ENCODE measurements around the gene TBCE.

DNA sequence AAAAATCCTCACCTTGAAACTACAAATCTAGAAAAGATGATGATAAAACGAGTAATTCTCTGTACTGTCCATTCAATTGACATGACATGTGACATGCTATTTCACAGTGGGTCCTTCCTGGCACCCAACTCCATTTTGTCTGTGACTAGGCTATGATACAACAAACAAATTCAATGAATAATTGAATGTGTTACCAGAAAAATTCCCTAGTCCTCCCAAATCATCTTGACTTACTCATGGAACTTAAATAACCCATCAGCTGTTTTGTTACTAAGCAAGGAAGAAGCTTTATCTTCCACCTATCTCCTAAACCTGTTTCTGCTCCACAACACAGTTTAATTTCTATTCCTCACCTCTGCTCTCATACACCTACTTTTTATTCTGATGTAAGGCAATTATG, 106.6 kb downstream of the TBCE start:
- TF ChIP-seq POLR2AphosphoS5 (IDR thresholded peaks at IDR 0.05; ENCODE audit: low read depth, low read length), result no peak
- no peak for TF ChIP-seq TAF1 (IDR thresholded peaks at IDR 0.05; ENCODE audit: low read depth, low read length)
- no peak for TF ChIP-seq POLR2A (IDR thresholded peaks at IDR 0.05; ENCODE audit: low read depth, low read length)
- TF ChIP-seq SPI1 (IDR thresholded peaks at IDR 0.05; ENCODE audit: low read depth, low read length), result no peak
- no peak for TF ChIP-seq POU2F2 (IDR thresholded peaks at IDR 0.05; ENCODE audit: low read depth, low read length)
